Left renal pelvis (tissue), 4 donors: ENCODE data around the gene SLCO4C1. TPM values are rescaled to one million over a fixed set of nuclear protein-coding genes. Genes with fewer than 3 reads are reported as not detected.
"Not testable (repeated sequence)": the region's sequence is repeated elsewhere in the genome, so short reads cannot be mapped to it uniquely, and the experiment has no call there.

Source experiments
- DNase-seq, 4 donors: peaks; one replicate each; pipeline ENCODE4 v3.0.0-alpha.2; 2013; ENCODE audit warnings: low read depth in 4 of 4, low spot score in 3 of 4
- polyA plus RNA-seq, 4 donors: library from polyadenylated mRNA; unstranded; fragments of 120-200 nt; gene quantifications; one replicate each; pipeline ENCODE4 v1.2.1, GENCODE V29; 2013; ENCODE audit not compliant: insufficient read length in 4 of 4

SLCO4C1 gene, protein sequence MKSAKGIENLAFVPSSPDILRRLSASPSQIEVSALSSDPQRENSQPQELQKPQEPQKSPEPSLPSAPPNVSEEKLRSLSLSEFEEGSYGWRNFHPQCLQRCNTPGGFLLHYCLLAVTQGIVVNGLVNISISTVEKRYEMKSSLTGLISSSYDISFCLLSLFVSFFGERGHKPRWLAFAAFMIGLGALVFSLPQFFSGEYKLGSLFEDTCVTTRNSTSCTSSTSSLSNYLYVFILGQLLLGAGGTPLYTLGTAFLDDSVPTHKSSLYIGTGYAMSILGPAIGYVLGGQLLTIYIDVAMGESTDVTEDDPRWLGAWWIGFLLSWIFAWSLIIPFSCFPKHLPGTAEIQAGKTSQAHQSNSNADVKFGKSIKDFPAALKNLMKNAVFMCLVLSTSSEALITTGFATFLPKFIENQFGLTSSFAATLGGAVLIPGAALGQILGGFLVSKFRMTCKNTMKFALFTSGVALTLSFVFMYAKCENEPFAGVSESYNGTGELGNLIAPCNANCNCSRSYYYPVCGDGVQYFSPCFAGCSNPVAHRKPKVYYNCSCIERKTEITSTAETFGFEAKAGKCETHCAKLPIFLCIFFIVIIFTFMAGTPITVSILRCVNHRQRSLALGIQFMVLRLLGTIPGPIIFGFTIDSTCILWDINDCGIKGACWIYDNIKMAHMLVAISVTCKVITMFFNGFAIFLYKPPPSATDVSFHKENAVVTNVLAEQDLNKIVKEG
- polyA plus RNA-seq, result 10 to 100 TPM in 3 of 4 donors, under 1 TPM in 1; 0.87 to 29.9 (median 24.1) TPM

DNA sequence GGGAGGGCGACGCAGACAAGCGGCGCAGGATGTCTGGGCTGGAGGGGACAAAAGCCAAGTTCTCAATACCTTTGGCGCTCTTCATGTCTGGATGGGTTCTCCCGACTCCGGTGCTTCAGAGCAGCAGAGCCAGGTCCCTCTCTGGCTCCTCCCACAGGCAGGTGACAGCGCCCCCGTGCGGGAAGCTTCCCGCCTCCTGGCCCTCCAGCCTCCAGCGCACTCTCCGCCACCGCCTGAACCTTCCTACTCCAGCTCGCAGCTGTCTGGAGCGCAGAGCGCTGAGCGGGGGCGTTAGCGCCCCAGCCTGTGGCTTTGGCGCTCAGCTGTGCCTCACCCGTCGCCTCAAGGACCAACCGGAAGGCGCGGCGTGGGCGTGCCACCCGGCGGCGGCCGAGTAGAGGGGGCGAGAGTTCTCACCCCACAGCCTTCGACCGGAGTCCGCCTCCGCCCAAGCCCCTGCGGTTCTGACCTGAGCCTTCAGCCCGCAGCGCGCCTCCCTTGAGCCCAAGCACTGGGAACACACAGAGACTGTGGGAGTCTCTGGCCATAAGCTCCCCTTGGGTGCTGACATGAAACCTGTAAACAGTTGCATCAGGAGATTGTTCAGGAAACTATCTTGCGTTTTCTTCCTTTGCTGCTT lies at the start of gene SLCO4C1:
Gene SLCO4C1, minus strand, starts transcription at position 107 of the 640 bp plus-strand sequence. Its CDS starts 22 bp downstream, at position 85.
- DNase-seq, result peak; percentile 55 to 74 (median 64)

DNA sequence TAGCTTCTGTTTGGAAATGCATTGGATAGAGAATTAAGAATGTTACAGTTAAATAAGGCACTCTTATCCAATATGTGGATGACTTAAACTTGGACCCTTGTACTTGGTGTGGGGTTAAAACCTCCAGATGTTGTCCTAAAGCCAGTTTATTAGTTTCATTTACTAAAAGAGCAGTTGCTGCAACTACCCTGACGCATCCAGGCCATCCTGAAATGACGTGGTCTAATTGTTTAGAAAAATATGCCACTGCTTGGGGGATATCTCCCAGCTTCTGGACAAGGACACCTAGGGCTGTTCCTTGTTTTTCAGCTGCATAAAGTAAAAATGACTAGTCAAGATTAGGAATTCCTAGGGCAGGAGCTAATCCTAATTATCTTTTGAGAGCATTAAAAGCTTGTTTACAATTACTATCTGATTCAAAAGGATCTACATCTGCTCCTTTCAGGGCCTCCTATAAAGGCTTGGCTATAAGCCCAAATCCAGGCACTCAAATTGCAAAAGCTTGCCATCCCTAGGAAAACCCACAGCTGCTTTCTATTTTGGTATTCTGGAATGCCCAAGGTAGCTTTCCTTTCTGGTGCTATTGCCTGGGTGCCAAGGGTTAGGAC lies 45.7 kb upstream of the SLCO4C1 start:
- no peak for DNase-seq

DNA sequence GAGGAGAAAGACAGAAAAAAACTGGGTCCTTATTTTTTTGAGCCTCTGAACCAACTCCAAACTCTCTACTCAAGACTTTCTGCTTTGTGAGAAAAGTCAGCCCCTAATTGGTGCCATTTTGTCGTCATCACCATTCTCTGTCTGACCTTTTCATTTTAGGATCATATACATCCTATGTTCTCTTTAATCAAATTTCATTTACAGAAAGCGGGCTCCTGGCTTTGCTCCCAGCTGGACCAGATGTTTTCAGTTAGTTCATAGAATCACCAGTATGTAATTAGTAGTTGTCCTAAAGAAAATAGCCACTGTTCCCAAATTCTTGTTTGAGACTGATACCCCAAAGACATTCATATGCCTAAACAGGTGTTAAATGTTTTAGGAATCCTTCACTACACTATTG lies 28.6 kb upstream of the SLCO4C1 start:
- DNase-seq, result no peak

DNA sequence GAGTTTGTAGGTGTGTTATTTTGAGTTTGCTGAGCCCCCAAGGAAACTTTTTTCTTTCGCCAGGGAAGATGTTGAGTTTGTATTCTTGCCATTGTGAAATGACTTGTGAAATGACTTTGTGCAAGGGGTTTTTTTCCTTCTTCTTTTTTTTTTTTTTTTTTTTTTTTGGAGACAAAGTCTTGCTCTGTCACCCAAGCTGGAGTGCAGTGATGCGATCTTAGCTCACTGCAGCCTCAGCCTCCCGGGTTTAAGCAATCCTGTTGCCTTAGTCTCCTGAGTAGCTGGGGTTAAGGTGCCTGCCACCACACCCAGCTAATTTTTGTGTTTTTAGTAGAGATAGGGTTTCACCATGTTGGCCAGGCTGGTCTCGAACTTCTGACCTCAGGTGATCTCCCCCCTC lies 22.7 kb upstream of the SLCO4C1 start:
- not testable (repeated sequence) for DNase-seq

DNA sequence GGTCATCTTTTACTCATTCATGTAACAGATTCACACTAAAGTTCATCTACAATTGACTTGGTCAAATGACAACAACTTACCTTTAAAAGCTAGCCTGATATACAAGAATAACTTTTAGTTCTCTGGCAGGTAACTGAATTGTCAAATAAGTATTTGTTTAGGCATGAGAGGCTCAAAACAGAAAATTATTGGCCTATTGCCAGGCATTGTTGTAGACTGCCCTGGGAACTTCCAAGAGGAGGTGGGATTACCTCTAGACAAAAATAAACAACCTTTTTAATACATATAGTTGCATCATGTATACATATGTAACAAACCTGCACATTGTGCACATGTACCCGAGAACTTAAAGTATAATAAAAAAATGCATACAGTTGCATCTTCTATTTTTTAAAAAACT lies 18.2 kb upstream of the SLCO4C1 start:
- no peak for DNase-seq

DNA sequence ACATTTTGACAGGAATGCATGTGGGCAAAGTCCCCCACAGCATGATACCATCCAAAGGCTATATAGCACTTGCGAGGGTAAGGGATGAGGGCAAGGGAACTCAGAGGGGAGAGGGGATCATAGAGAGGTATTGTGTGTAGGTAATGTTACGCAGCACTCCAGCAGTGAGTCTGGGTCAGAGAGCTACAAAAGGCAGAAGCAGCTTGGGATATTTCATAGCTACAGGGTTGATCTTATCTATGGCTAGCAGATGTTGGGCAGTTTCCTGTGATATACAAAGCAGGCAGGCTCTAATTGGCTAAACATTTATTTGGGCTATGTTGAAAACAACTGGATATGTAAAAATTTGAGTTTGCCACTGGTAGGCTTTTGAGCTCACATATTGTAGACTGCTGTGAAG lies 17.8 kb upstream of the SLCO4C1 start:
- no peak for DNase-seq

DNA sequence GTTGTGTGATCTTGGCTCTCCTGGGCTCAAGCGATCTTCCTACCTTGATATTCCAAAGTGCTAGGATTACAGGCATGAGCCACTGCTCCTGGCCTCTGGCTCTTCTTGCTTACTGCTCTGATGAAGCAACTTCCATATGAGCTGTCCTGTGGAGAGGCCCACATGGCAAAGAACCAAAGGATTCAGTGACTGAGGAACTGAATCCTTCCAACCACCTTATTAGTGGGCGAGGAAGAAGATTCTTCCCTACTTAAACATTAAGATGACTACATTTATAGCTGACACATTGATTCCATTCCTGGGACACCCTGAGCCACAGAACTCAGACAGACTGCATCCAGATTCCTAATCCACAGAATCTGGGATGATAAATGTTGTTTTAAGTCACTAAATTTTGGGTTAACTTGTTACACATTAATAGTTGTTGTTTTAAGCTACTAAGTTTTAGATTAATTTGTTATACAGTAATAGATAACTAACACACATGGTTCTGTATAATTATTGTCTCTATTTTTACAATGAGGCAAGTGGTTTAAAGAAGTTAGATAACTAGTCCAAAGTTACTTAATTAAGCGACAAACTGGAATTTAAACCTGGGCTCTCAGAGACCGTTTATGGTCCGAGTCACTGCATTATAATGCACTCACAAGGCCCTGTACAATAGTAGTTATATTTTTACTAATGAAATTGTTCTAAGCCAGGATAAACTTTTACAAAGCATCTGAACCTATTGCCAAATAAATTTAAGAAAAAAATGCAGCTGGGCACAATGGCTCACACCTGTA lies 16.7 kb upstream of the SLCO4C1 start:
- no peak for DNase-seq

DNA sequence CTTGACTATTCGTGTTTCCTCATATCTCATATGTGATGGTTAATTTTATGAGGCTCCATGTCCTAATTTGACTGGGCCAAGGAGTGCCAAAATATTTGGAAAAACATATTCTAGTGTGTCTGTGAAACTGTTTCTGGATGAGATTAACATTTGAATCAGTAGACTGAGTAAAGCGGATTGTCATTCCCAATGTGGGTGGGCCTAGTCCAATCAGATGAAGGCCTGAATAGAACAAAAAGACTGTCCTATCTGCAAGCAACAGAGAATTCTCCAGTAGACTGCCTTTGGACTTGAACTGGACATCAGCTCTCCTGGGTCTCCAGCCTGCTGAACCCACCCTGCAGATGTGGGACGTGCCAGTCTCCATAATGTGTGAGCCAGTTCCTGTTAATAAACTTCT lies 13.5 kb upstream of the SLCO4C1 start:
- DNase-seq, result no peak

DNA sequence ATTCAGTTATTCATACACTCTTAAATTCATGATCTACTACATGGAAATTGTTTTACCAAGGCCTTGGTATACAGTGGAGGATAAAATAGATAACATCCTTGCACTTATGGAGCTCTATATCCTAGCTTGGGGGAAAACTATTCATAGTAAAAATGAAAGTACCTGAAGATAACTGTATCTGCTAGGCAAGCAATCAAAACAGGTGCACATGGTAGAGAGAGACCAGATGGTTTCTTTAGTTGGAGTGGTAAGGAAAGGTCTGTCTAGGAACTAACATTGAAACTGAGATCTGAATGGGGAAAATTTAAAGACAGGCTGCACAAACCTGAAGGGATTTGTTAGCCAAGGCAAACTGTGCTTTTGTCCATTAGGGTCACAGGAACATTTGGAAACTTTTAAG lies 11.1 kb upstream of the SLCO4C1 start:
- no peak for DNase-seq

DNA sequence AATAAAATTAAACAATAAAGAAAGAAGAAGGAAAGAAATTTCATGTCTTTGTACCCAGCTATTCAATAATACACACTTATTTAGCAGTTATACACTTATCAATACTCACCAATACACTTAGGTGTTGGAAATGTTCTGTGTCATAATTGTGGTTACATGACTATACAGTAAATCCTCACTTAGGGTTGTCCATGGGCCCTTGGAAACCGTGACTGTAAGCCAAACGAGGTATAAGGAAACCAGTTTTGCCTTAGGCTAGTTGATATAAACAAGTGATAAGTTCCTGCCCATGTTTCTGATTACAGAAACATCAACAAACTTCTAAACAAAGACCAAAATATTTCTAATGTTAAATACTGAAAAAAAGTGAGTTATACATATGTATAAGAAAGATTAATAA lies 10.0 kb upstream of the SLCO4C1 start:
- DNase-seq, result no peak

DNA sequence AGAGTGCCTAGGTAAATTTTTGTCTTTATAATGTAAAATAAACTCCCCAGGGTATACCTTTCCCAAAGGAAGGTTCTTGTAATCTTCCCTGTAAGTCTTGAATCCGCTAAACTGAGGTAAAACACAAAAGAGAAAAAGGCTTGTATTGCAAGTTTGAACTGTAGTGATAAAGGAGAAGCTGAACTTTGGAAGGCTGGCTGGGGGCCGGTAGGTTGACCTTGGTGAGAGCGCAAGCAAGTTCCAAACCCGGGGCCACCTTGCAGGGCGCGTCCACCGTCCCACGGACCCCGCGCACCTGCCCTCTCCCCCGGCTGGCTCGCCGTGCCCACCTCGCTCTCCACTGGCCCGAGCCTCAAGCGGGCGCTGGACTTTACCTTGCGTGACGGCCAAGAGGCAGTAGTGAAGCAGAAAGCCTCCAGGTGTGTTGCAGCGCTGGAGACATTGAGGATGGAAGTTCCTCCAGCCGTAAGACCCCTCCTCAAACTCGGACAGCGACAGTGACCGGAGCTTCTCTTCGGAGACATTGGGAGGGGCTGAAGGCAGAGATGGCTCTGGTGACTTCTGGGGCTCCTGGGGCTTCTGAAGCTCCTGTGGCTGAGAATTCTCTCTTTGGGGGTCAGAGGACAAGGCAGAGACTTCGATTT lies 428 bp downstream of the SLCO4C1 start:
- no peak for DNase-seq

DNA sequence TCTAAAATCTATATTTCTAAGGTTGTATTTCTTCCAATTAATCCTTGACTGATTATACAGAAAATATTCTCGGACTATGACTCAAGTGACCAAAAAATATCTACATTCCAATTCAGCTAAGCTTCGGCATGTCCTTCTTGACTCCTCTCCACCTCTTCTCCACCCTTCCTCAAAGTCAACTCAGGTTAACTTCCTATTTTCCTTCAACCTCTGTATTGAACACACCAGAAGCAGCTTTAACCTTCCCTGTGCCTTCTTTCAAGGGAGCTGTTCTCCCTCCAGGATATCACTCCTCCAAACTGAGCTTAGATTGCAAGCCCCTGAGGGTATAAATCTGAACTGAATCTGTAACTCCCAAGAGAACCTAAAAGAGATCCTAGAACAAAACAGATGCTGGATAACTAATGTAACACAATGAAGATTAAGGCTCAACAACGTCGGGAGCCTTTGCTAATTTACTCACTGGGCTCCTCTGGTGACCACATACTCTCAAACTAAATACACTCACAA lies 1.1 kb downstream of the SLCO4C1 start:
- DNase-seq, result no peak

DNA sequence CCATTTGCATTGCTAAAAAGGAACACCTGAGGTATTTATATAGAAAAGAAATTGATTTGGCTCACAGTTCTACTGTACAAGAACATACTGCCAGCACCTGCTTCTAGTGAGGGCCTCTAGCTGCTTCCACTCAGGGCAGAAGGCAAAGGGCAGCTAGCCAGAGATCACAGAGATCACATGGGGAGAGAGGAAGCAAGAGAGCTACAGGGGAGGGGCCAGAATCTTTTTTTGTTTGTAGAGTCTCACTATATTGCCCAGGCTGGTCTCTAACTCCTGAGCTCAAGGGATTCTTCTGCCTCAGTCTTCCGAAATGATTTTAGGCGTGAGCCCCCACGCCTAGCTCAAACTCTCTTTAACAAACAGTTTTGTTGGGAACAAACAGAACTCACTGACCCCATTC lies 6.1 kb downstream of the SLCO4C1 start:
- no peak for DNase-seq

DNA sequence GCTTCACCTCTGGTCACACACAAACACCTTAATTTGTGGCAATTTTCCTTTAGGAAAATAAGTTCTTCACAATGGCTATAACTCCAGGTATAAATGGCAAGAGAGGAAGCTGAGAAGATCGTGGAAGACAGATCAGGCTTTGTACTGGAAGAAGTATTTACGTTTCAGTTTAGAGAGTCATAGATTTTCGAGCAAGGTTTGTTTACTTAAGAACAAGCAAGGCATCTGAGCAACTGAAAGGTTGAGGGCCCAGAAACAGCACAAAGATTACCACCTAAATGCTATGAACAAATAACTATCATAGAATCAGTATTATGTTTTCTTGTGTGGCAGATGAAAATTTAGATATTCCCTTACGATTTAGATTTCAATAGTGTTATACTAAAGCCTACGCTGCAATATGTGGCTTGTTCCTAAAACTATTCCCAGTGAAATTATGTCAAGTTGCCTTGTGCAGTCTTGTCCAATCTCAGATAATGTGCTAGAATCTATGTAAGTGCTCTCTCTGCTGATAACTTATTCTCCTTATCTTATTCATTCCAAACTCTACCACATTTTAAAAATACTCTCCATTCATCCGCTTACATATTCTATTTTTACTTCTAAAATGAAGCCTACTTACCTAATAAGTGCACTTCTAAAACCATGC lies 6.7 kb downstream of the SLCO4C1 start:
- DNase-seq, result no peak

DNA sequence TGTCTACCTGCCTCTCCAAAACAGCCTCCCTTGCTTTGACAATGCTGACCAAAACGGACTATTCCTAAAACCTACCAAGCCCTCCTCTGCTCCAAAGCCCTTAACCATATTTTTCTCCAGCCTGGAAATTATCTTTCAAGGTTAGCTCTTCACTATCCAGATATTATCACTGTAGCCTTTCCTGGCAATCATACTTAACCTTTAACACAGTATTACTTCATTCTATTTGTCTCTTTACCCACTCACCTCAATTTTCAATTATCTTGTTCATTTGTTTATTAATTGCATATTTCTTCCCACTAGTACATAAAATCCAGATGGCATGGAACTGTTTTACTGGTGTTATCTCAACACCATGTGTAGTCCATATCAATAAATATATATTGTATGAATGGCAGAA lies 7.5 kb downstream of the SLCO4C1 start:
- DNase-seq, result no peak

DNA sequence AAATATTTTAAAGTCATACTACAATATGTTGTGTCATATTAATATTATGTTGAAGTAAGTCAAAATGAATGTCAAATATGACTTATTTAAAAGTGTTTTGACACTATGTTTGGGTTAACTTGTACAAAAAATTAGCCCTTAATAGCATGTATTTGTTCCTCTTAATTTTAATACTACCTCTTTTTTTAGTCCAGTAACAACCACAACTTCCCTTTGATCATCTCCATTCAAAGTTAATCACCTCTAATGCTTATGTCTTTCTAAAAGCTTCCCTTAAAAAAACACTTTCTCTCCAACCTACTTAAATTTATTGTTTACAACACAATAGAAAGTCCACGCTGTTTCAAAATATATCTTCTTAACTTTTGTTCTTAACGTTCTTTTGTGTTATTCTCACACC lies 9.6 kb downstream of the SLCO4C1 start:
- no peak for DNase-seq

DNA sequence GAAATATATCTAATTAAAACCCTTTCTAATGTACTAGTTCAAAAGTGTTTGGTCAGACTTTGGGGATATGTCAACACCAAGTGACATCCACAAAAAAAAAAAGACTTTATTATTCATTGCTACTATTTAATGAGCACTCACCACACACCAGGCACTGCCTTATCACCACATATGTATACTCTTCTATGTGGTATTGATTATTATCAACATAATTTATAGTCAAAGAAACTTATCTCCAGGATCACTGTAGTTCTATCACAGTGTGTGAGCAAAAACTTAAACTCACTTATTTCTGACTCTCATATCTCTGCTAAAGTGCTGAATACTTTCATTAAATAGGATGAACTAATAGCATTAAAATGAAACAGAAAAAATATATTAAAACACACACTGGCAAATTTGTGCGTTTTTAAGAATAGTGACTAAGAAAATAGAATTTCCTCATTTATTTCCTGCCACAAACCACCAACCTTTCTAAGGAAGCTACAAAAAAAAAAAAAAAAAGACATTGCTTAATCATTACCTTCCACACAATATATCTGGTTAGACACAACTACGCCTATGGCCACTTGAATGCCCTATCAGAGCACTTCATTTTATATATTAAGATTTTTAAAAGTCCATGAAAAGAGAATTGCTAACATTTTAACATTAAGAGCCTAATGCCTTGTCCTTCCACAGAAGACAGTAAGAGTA lies 12.8 kb downstream of the SLCO4C1 start:
- no peak for DNase-seq

DNA sequence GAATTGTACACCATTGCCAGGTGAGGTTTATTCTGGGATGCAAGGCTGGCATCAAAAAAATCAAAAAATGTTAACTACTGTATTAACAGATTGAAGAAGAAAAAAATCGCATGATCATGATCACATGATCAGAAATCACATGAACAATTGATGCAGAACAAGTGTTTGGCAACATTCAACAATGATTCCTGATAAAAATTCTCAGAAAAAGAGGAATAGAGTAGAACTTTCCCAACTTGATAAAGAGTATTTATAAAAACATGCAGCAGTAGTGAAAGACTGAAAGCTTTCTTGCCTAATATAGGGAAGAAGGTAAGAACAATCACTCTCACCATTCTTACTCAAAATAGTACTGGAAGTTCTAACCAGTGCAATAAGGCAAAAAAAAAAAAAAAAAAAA lies 16.4 kb downstream of the SLCO4C1 start:
- no peak for DNase-seq

DNA sequence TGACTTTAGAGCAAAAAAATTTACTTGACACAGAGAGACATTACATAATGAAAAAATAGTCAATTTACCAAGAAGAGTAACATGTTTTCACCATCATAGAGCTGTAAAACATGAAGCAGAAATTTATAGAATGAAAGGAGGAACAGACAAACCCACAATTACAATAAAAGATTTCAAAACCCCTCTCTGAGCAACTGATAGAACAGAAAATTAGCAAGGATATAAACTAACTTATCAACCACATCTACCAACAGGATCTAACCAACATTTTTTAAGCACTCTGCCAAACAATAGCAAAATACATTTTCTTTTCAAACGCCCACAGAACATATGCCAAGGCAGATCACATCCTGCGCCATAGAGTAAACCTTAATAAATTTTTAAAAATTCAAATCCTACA lies 17.9 kb downstream of the SLCO4C1 start:
- no peak for DNase-seq
